B cell (primary cell): ENCODE data around the gene EXOSC6. TPM values are rescaled to one million over a fixed set of nuclear protein-coding genes. Genes with fewer than 3 reads are reported as not detected.
A peak's percentile ranks its signal among the peaks of the same experiment; 100 is the strongest.
"Not testable (repeated sequence)": the region's sequence is repeated elsewhere in the genome, so short reads cannot be mapped to it uniquely, and the experiment has no call there.

Source experiments
- ATAC-seq: fragments of 200-7000 bp; cut with Tn5 transposase; one replicate; pipeline ENCODE4 v1.10.0; 2021; ENCODE audit warnings: low read depth, mild to moderate bottlenecking, moderate number of reproducible peaks, moderate library complexity
- CTCF ChIA-PET: fragments of 350-600 bp; sonication (Branson Sonifier 250); formaldehyde crosslinking; loops from one replicate; lab custom pipeline; 2021; ENCODE audit warnings: antibody characterized with exemption, inconsistent platforms; lab: Charles Lee
- POLR2A ChIA-PET: fragments of 350-600 bp; sonication (Branson Sonifier 250); formaldehyde crosslinking; loops from one replicate; lab custom pipeline; 2021; ENCODE audit warnings: antibody characterized with exemption; lab: Charles Lee
- DNase-seq: peaks from one replicate; pipeline ENCODE4 v3.0.0; 2013
- H2AFZ ChIP-seq: 2 replicates; pipeline ENCODE4 v1.6.1; 2012; ENCODE audit warnings: mild to moderate bottlenecking, low read depth, low read length; ENCODE audit not compliant: insufficient read depth, poor library complexity, severe bottlenecking
- H3K27ac ChIP-seq, 2 donors: 1 replicate in 1 of 2; 2 replicates in 1 of 2; pipeline ENCODE4 v1.5.1; 2012 to 2013; ENCODE audit warnings: low read length in 2 of 2, mild to moderate bottlenecking in 2 of 2, moderate library complexity in 1 of 2
- H3K27me3 ChIP-seq, 4 experiments: fragments of 200-600 bp in 1 of 4; sonication (generic) in 1 of 4; replicated peaks in 1 of 4; 1 replicate in 2 of 4; 2 replicates in 2 of 4; pipeline versions ENCODE4 v1.6.1 to v1.7.0; 2013 to 2016; ENCODE audit warnings: low read length in 3 of 4, mild to moderate bottlenecking in 2 of 4, mixed read lengths in 1 of 4, moderate library complexity in 1 of 4; ENCODE audit not compliant: insufficient read depth in 4 of 4, control insufficient read depth in 3 of 4; ENCODE audit errors: control extremely low read depth in 1 of 4
- H3K36me3 ChIP-seq, 2 experiments: replicated peaks in 1 of 2; 1 replicate in 1 of 2; 2 replicates in 1 of 2; pipeline versions ENCODE4 v1.6.1 to v1.7.1; 2013; ENCODE audit warnings: low read length in 1 of 2; ENCODE audit not compliant: insufficient read depth in 2 of 2, control insufficient read depth in 1 of 2; ENCODE audit errors: control extremely low read depth in 1 of 2, extremely low read depth in 1 of 2
- H3K4me1 ChIP-seq, 2 donors: fragments of 200-600 bp in 1 of 2; sonication (generic) in 1 of 2; 1 replicate in 1 of 2; 2 replicates in 1 of 2; pipeline versions ENCODE4 v1.5.1 to v1.6.1; 2013 to 2017; ENCODE audit warnings: low read length in 2 of 2; ENCODE audit not compliant: control insufficient read depth in 2 of 2, insufficient read depth in 2 of 2
- H3K4me2 ChIP-seq: replicated peaks from 2 replicates; pipeline ENCODE3; 2012; ENCODE audit warnings: mild to moderate bottlenecking, low read depth, low read length; ENCODE audit not compliant: poor library complexity, severe bottlenecking
- H3K4me3 ChIP-seq, 5 experiments: fragments of 200-600 bp in 1 of 5; sonication (generic) in 1 of 5; 1 replicate in 3 of 5; 2 replicates in 2 of 5; pipeline versions ENCODE4 v1.5.1 to v1.7.0; 2011 to 2016; ENCODE audit warnings: low read length in 4 of 5, mild to moderate bottlenecking in 4 of 5, low read depth in 2 of 5, control low read depth in 1 of 5, moderate library complexity in 1 of 5; ENCODE audit not compliant: insufficient read depth in 1 of 5; ENCODE audit errors: control extremely low read depth in 1 of 5, extremely low read depth in 1 of 5
- H3K79me2 ChIP-seq: fragments of 200-600 bp; sonication (generic); one replicate; pipeline ENCODE4 v1.6.0; 2016; ENCODE audit warnings: low read length; ENCODE audit not compliant: control insufficient read depth, insufficient read depth
- H3K9ac ChIP-seq: fragments of 200-600 bp; sonication (generic); 2 replicates; pipeline ENCODE4 v1.6.1; 2017; ENCODE audit warnings: mild to moderate bottlenecking, low read length, moderate library complexity
- H3K9me3 ChIP-seq, 3 donors: one replicate each; pipeline versions ENCODE4 v1.6.1 to v1.7.1; 2013; ENCODE audit warnings: low read length in 2 of 3; ENCODE audit not compliant: control insufficient read depth in 2 of 3, insufficient read depth in 1 of 3; ENCODE audit errors: control extremely low read depth in 1 of 3
- H4K20me1 ChIP-seq: 2 replicates; pipeline ENCODE4 v1.6.0; 2012; ENCODE audit warnings: mild to moderate bottlenecking, low read length; ENCODE audit not compliant: insufficient read depth, control insufficient read depth, poor library complexity, severe bottlenecking
- H3K27ac Mint-ChIP-seq: one replicate; pipeline ENCODE4 v1.8.0; 2021; ENCODE audit warnings: mixed read lengths
- H3K27me3 Mint-ChIP-seq: one replicate; pipeline ENCODE4 v1.8.0; 2021; ENCODE audit warnings: mixed read lengths
- H3K4me1 Mint-ChIP-seq: one replicate; pipeline ENCODE4 v1.8.0; 2021; ENCODE audit warnings: mixed read lengths
- H3K4me3 Mint-ChIP-seq: one replicate; pipeline ENCODE4 v1.8.0; 2021; ENCODE audit warnings: mixed read lengths
- H3K9me3 Mint-ChIP-seq: one replicate; pipeline ENCODE4 v1.8.0; 2022; ENCODE audit warnings: mixed read lengths; ENCODE audit not compliant: insufficient read depth
- CTCF ChIP-seq: fragments of 200-600 bp; IDR thresholded peaks from one replicate; pipeline ENCODE4 v1.8.0; 2022; ENCODE audit warnings: antibody characterized with exemption, mild to moderate bottlenecking
- EZH2 ChIP-seq: IDR thresholded peaks from 2 replicates; pipeline ENCODE4 v1.6.1; 2012; ENCODE audit warnings: borderline replicate concordance, low read depth, mild to moderate bottlenecking, moderate library complexity, low read length; ENCODE audit not compliant: insufficient read depth, poor library complexity, severe bottlenecking
- whole genome bisulfite sequencing: methylation state at CpG from one replicate; pipeline ENCODE4 v1.1.5; 2013; ENCODE audit warnings: missing lambda C conversion rate; ENCODE audit not compliant: insufficient coverage; 5-methylcytosine and 5-hydroxymethylcytosine counted together
- intact Hi-C: fragments of 100-400 bp; cut with micrococcal nuclease; formaldehyde crosslinking; loops from one replicate; pipeline ENCODE4 v1.10.0; 2022
- polyA plus RNA-seq: library from polyadenylated mRNA; depleted of rRNA; stranded (reverse); fragments of >200 nt; gene quantifications from 2 replicates; pipeline ENCODE4 v1.2.3, GENCODE V29; 2012
- total RNA-seq, 2 donors: library from RNA; stranded (reverse); fragments of 120-200 nt in 1 of 2; gene quantifications; 1 replicate in 1 of 2; 2 replicates in 1 of 2; pipeline versions ENCODE4 v1.2.3 to v1.2.4, GENCODE V29; 2013 to 2022

The EXOSC6 gene
- total and polyA plus RNA-seq, 2 donors (not counting 1 experiment from before 2014, with no cell fraction given): 13.0 to 42.3 TPM

GRCh38 chr16:70289229-70290094 is 37.7 kb upstream of the EXOSC6 start, which contains the start of gene AARS1:
Gene AARS1, minus strand, starts transcription at chr16:70289506. Its CDS starts 6,743 bp downstream, at chr16:70282763.
- Histone ChIP-seq H3K9me3 (no peaks in the 10 kb centered on the region), H3K79me2 (peaks cover 38% of the 10 kb centered on the region), H3K4me2 (peak within 1 kb of the TSS; percentile 81), H3K4me3 (peak within 1 kb of the TSS; percentile 80 to 91 (median 86)), H3K27me3 (no peaks in the 10 kb centered on the region), H3K27ac (peak within 1 kb of the TSS; percentile 79 to 90), H4K20me1 (no peaks in the 10 kb centered on the region), H3K36me3 (no peaks in the 10 kb centered on the region), H3K9ac (peak within 1 kb of the TSS; percentile 75), H2AFZ (peak within 1 kb of the TSS; percentile 88), H3K4me1 (peaks cover 0 to 16% of the 10 kb centered on the region in 2 donors)
- peak within 1 kb of the TSS; percentile 96 for H3K27ac Mint-ChIP-seq
- H3K4me1 Mint-ChIP-seq: peaks cover 15% of the 10 kb centered on the region
- WGBS: 0% methylated on average over 37 of the region's 53 CpGs
- peak; percentile 97 for ATAC-seq
- H3K27me3 Mint-ChIP-seq: no peaks in the 10 kb centered on the region
- no peaks in the 10 kb centered on the region for H3K9me3 Mint-ChIP-seq
- intact Hi-C loops: loop anchor here (2.0 to 5.0 kb wide), 4 partner anchors 37 to 233 kb away; partner anchors contain the start of genes COG4, DDX19A and SF3B3
- POLR2A ChIA-PET: interaction anchor here (0.7 to 2.1 kb wide), 4 partner anchors 9 to 446 kb away, joined by 3 to 15 read pairs (median 3); partner anchors contain the start of genes DDX19A, DDX19B and ST3GAL2
- peak within 1 kb of the TSS; percentile 99 for H3K4me3 Mint-ChIP-seq
- DNase-seq: peak; percentile 98
- TF ChIP-seq CTCF: no peak
- no peak for TF ChIP-seq EZH2
- CTCF ChIA-PET: interaction anchor here (0.9 to 1.4 kb wide), 4 partner anchors 10 to 58 kb away, joined by 3 to 8 read pairs (median 4); partner anchors contain the start of genes DDX19A, DDX19B and EXOSC6

- intact Hi-C loops: loop anchor here (5.0 kb wide), 1 partner anchor 235 kb away; the partner anchor contains the start of genes COG4 and SF3B3
- Histone ChIP-seq H3K4me2 (peak overlapping the region; percentile 25), H3K79me2 (peaks cover 46% of the 10 kb centered on the region), H3K4me3 (peak overlapping the region in 1 of 5 experiments; percentile 5), H3K4me1 (peaks cover 0 to 16% of the 10 kb centered on the region in 2 donors)
- H3K27me3 Mint-ChIP-seq, ATAC-seq, H3K36me3 ChIP-seq, H4K20me1 ChIP-seq, H3K27me3 ChIP-seq, H3K27ac ChIP-seq, H3K9me3 Mint-ChIP-seq, H3K9me3 ChIP-seq, H2AFZ ChIP-seq, H3K9ac ChIP-seq: not testable (repeated sequence)
- peak overlapping the region; percentile 81 for H3K27ac Mint-ChIP-seq
- H3K4me1 Mint-ChIP-seq: peaks cover 19% of the 10 kb centered on the region
- ChIA-PET POLR2A (interaction anchor here (0.6 to 0.7 kb wide), 2 partner anchors 12 to 306 kb away, joined by 3 to 5 read pairs; partner anchors contain the start of gene DDX19B), CTCF (interaction anchor here (0.7 kb wide), 1 partner anchor 1580 kb away, joined by 3 read pairs; no protein-coding TSS in a partner anchor)
- 86% methylated on average over 10 of the region's 17 CpGs for WGBS
- H3K4me3 Mint-ChIP-seq: peak overlapping the region; percentile 99
- DNase-seq: peak; percentile 26
Observed at GRCh38 chr16:70287304-70287971, 35.7 kb upstream of the EXOSC6 start.
